Karpas-422 (cell line): ENCODE measurements around the gene MYZAP. TPM values are rescaled to one million over a fixed set of nuclear protein-coding genes. Genes with fewer than 3 reads are reported as not detected.
"Not testable (repeated sequence)": the region's sequence is repeated elsewhere in the genome, so short reads cannot be mapped to it uniquely, and the experiment has no call there.

Source experiments
- DNase-seq: peaks from one replicate; pipeline ENCODE4 v3.0.0-alpha.2; 2015
- H2AFZ ChIP-seq: fragments of 200-600 bp; sonication (generic); 2 replicates; pipeline ENCODE4 v1.6.1; 2014; ENCODE audit warnings: antibody characterized with exemption, low read length, mixed read lengths
- H3K27ac ChIP-seq: fragments of 200-600 bp; sonication (generic); 2 replicates; pipeline ENCODE4 v1.5.1; 2014; ENCODE audit warnings: mild to moderate bottlenecking, low read length, moderate library complexity
- H3K27me3 ChIP-seq: fragments of 200-600 bp; sonication (generic); 2 replicates; pipeline ENCODE4 v1.6.1; 2014; ENCODE audit warnings: low read length, mixed read lengths
- H3K36me3 ChIP-seq: fragments of 200-600 bp; sonication (generic); 2 replicates; pipeline ENCODE4 v1.6.1; 2014; ENCODE audit warnings: low read length, mixed read lengths; ENCODE audit not compliant: insufficient read depth
- H3K4me1 ChIP-seq: fragments of 200-600 bp; sonication (generic); 2 replicates; pipeline ENCODE4 v1.6.1; 2014; ENCODE audit warnings: mild to moderate bottlenecking, low read length, mixed read lengths
- H3K4me2 ChIP-seq: fragments of 200-600 bp; sonication (generic); 2 replicates; pipeline ENCODE4 v1.6.1; 2014; ENCODE audit warnings: low read length, low read depth, mild to moderate bottlenecking; ENCODE audit not compliant: poor library complexity, severe bottlenecking
- H3K4me3 ChIP-seq: fragments of 200-600 bp; sonication (generic); 2 replicates; pipeline ENCODE4 v1.5.1; 2014; ENCODE audit warnings: mild to moderate bottlenecking, antibody characterized with exemption, low read length, mixed read lengths
- H3K79me2 ChIP-seq: fragments of 200-600 bp; sonication (generic); 2 replicates; pipeline ENCODE4 v1.6.1; 2014; ENCODE audit warnings: mild to moderate bottlenecking, low read length, mixed read lengths
- H3K9ac ChIP-seq: fragments of 200-600 bp; sonication (generic); 2 replicates; pipeline ENCODE4 v1.6.0; 2014; ENCODE audit warnings: low read length
- H3K9me2 ChIP-seq: fragments of 200-600 bp; sonication (generic), shearing (Covaris generic); replicated peaks from 2 replicates; pipeline ENCODE4 v1.6.0; 2014; ENCODE audit warnings: mild to moderate bottlenecking, low read length, moderate library complexity; ENCODE audit not compliant: insufficient read depth
- H3K9me3 ChIP-seq: fragments of 300-700, 200-600 bp; sonication (generic); 2 replicates; pipeline ENCODE4 v1.6.1; 2014; ENCODE audit warnings: low read length, mixed read lengths
- H4K20me1 ChIP-seq: fragments of 200-600 bp; sonication (generic); 2 replicates; pipeline ENCODE4 v1.6.1; 2014; ENCODE audit warnings: mild to moderate bottlenecking, antibody characterized with exemption, low read length, low read depth; ENCODE audit not compliant: insufficient read depth
- total RNA-seq: library from RNA; depleted of rRNA; stranded (reverse); fragments of >200 nt; shearing (Covaris generic); gene quantifications from 2 replicates; pipeline ENCODE4 v1.2.3, GENCODE V29; 2014; ENCODE audit warnings: low replicate concordance

The MYZAP gene
- total RNA-seq, 1 experiment from 2014 or later, result not detected

DNA sequence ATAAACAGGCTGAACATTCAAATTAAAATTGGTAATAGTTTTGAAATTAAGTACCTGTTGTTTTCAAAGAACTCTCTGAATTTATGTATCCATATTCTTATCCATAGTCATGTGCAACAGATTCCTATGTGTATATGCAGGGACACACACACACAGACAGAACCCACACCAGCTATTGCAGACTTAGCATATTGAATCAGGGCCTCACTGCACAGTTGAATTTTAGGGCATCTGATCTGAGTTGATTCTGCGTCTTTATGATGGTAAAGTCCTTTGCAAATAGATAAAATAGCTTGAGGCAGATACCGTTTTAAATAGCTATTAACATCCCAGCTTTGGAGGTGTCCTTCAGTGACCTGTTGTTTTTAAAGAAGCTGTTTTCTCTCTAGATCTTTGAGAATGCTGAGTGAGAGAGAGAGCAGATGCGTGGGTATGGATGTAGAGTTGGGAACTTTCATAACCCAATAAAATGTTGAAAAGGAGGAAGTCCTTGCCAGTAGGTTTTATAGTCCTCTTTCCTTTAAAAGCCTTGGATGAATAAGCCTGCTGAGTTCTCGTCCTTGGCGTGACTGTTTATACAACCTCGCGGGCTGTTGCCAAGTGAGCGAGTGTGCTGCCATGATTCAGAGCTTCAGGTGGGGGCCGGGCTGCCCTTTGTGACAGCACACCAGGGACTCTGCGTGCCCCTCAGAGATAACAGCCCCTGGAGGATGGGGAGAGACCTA, 18.3 kb downstream of the MYZAP start:
- no peaks in the 10 kb centered on the region for H3K4me1 ChIP-seq
- H3K9me2 ChIP-seq, result no peaks in the 10 kb centered on the region
- no peak overlapping the region for H3K27ac ChIP-seq
- H3K36me3 ChIP-seq, result no peaks in the 10 kb centered on the region
- no peak overlapping the region for H3K4me3 ChIP-seq
- DNase-seq, result no peak
- H3K9me3 ChIP-seq, result no peaks in the 10 kb centered on the region
- no peak overlapping the region for H3K9ac ChIP-seq
- no peak overlapping the region for H2AFZ ChIP-seq
- no peaks in the 10 kb centered on the region for H3K79me2 ChIP-seq
- no peaks in the 10 kb centered on the region for H3K27me3 ChIP-seq
- no peaks in the 10 kb centered on the region for H4K20me1 ChIP-seq
- no peak overlapping the region for H3K4me2 ChIP-seq

DNA sequence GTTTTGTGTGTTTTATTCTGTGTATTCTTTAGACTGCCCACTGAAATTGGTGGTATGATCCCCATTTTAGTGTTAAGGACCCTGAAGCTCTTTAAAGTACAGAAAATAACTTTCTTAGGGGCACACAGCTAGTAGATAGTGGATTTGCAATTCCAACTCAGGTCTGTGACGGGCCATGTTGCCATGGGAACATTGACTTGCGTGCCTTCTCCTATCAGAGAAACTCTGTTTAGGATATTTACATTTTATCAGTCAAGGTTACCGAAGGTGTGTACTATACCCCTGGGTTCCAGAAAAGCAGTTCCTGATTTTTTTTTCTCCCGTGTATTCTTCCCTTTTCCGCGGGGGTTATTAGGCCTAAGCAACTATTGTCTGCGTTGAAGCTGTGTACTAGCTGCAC, 19.4 kb downstream of the MYZAP start:
- no peak overlapping the region for H3K9ac ChIP-seq
- H3K9me3 ChIP-seq, result no peaks in the 10 kb centered on the region
- H4K20me1 ChIP-seq, result no peaks in the 10 kb centered on the region
- H2AFZ ChIP-seq, result no peak overlapping the region
- DNase-seq, result no peak
- no peaks in the 10 kb centered on the region for H3K9me2 ChIP-seq
- H3K4me3 ChIP-seq, result no peak overlapping the region
- H3K27ac ChIP-seq, result no peak overlapping the region
- H3K79me2 ChIP-seq, result no peaks in the 10 kb centered on the region
- H3K4me1 ChIP-seq, result no peaks in the 10 kb centered on the region
- H3K4me2 ChIP-seq, result no peak overlapping the region
- no peaks in the 10 kb centered on the region for H3K27me3 ChIP-seq
- H3K36me3 ChIP-seq, result no peaks in the 10 kb centered on the region

DNA sequence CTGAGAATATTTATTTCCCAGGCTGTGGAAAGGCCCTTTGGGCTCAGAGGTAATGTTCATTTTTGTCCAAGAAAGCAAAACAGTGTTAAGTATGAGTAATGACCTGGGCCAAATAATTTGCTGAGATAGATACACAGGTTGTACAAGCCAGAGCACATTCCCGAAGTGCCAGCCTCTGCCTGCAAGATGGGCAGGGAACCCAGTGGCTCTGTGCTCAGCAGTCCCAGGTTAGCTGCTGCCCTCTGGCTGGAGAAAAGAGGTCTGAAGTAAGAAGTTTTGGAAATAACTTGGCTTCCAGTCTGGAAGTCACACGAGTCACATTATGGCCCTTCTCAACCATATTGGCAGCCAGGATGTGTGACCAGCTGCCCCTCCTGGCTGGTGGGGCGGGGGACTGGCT, 20.2 kb downstream of the MYZAP start:
- H3K9me2 ChIP-seq, result no peaks in the 10 kb centered on the region
- no peak overlapping the region for H2AFZ ChIP-seq
- no peak overlapping the region for H3K9ac ChIP-seq
- H3K4me3 ChIP-seq, result no peak overlapping the region
- no peaks in the 10 kb centered on the region for H3K79me2 ChIP-seq
- H3K4me2 ChIP-seq, result no peak overlapping the region
- no peaks in the 10 kb centered on the region for H3K27me3 ChIP-seq
- no peak overlapping the region for H3K27ac ChIP-seq
- no peak for DNase-seq
- no peaks in the 10 kb centered on the region for H4K20me1 ChIP-seq
- no peaks in the 10 kb centered on the region for H3K9me3 ChIP-seq
- no peaks in the 10 kb centered on the region for H3K4me1 ChIP-seq
- H3K36me3 ChIP-seq, result no peaks in the 10 kb centered on the region

DNA sequence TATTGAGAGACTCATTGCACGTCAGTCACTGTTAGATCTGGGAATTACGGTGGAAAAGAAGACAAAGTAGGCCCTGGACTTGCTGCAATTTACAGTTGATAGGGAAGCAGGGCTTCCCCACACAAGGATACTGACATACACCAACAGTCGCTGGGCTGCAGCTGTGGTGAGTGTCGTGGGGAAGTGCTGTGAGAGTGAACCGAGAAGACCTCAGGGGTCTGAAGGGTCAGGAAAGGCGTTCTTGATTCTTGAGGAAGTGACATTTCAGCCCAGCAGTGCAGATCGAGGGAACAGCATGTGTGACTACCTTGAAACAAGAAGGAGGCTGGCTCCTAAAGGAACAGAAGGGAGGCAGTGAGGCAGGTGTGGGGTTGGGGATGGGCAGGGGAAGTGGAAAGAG, 22.5 kb downstream of the MYZAP start:
- Histone ChIP-seq H3K9me2 (no peaks in the 10 kb centered on the region), H3K36me3 (no peaks in the 10 kb centered on the region), H3K9ac (no peak overlapping the region), H3K27me3 (no peaks in the 10 kb centered on the region), H2AFZ (no peak overlapping the region), H3K4me2 (no peak overlapping the region), H3K79me2 (no peaks in the 10 kb centered on the region), H4K20me1 (no peaks in the 10 kb centered on the region), H3K27ac (no peak overlapping the region), H3K4me1 (no peaks in the 10 kb centered on the region), H3K9me3 (no peaks in the 10 kb centered on the region), H3K4me3 (no peak overlapping the region)
- no peak for DNase-seq

DNA sequence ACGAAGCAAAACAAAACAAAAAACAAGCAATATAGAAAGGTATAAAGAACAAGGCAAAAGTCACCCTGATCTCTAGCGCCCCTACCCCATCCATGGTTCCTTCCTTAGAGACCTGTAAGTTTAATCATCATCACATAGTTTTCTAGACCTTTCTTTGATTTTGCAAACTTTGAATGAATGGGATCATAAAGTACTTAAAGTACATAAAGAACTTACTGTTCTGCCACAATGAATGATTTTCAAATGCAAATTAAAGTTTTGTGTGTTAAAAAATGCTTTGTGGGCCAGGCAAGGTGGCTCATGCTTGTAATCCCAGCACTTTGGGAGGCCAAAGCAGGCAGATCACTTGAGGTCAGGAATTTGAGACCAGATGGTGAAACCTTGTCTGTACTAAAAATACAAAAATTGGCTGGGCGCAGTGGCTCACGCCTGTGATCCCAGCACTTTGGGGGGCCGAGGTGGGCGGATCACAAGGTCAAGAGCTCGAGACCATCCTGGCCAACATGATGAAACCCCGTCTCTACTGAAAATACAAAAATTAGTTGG, 24.3 kb downstream of the MYZAP start:
- H3K27ac ChIP-seq, H3K4me2 ChIP-seq, H3K4me1 ChIP-seq, H2AFZ ChIP-seq, H3K9me2 ChIP-seq, H4K20me1 ChIP-seq, H3K27me3 ChIP-seq, H3K9me3 ChIP-seq, DNase-seq, H3K36me3 ChIP-seq, H3K4me3 ChIP-seq, H3K79me2 ChIP-seq, H3K9ac ChIP-seq: not testable (repeated sequence)

DNA sequence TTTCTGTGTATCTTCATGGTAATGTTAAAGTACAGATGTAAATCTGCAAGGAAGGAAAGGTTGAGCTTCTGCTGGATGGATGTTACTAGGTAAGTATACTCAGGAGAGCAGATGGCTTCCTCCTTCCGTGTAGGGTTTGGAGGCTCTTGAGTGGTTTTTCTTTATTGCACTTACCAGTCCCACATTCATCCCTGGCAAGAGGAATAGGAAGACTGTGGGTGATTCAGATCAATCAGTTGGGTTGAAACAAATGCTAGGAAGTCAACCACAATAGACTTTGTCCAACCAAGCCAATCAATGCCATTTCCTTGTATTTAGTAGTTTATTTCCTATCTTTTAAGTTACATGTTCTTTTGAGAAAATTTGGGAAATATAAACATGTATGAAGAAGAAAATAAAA, 26.6 kb downstream of the MYZAP start:
- H3K79me2 ChIP-seq, result no peaks in the 10 kb centered on the region
- no peak overlapping the region for H3K27ac ChIP-seq
- H3K27me3 ChIP-seq, result no peaks in the 10 kb centered on the region
- H3K4me1 ChIP-seq, result no peaks in the 10 kb centered on the region
- H3K9me2 ChIP-seq, result no peaks in the 10 kb centered on the region
- no peak overlapping the region for H3K9ac ChIP-seq
- no peaks in the 10 kb centered on the region for H3K36me3 ChIP-seq
- no peaks in the 10 kb centered on the region for H3K9me3 ChIP-seq
- no peak for DNase-seq
- no peak overlapping the region for H3K4me3 ChIP-seq
- no peaks in the 10 kb centered on the region for H4K20me1 ChIP-seq
- no peak overlapping the region for H3K4me2 ChIP-seq
- no peak overlapping the region for H2AFZ ChIP-seq

DNA sequence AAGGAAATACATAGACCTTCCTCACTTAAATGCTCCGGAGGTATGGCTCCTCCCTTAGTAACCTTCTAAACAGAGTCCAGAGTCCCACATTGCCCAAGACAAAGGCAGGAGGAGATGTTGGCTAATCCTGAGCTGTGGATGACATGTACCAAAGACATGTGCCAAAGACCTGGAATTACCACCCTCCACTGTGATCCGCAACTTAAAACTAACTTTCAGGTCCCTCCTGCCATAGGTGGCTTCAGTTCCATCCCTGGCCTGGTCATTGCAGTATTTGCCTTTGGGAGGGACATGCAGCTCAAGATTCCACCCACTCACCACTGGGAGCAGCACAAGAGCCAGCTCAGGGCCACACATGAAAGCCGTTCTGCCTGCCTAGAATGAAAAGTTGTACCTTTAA, 28.0 kb downstream of the MYZAP start:
- Histone ChIP-seq H3K79me2 (no peaks in the 10 kb centered on the region), H3K4me2 (no peak overlapping the region), H3K27ac (no peak overlapping the region), H3K36me3 (no peaks in the 10 kb centered on the region), H3K9ac (no peak overlapping the region), H3K4me3 (no peak overlapping the region), H4K20me1 (no peaks in the 10 kb centered on the region), H3K9me2 (no peaks in the 10 kb centered on the region), H3K9me3 (no peaks in the 10 kb centered on the region), H3K27me3 (no peaks in the 10 kb centered on the region), H2AFZ (no peak overlapping the region), H3K4me1 (no peaks in the 10 kb centered on the region)
- DNase-seq, result no peak

DNA sequence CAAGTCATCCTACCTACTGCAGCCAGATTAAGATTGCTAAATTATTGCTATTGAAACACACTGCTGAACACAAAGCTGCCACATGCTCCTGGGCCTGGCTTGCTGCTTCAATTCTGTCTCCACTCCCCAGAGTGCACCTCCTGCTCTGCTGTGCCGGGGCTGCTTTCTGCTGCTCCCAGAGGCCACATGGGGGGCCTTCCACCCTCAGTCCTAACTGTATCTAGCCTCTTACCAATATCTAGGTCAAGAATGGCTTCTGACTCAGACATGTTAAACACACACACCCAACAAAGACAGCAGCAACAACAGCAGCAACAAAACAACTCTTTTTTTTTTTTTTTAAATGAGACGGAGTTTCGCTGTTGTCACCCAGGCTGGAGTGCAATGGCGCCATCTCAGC, 33.0 kb downstream of the MYZAP start:
- no peak overlapping the region for H3K27ac ChIP-seq
- no peak for DNase-seq
- no peaks in the 10 kb centered on the region for H3K4me1 ChIP-seq
- no peak overlapping the region for H3K9ac ChIP-seq
- no peaks in the 10 kb centered on the region for H4K20me1 ChIP-seq
- no peaks in the 10 kb centered on the region for H3K79me2 ChIP-seq
- H3K9me2 ChIP-seq, result no peaks in the 10 kb centered on the region
- no peaks in the 10 kb centered on the region for H3K36me3 ChIP-seq
- H3K4me3 ChIP-seq, result no peak overlapping the region
- no peaks in the 10 kb centered on the region for H3K27me3 ChIP-seq
- H2AFZ ChIP-seq, result no peak overlapping the region
- H3K9me3 ChIP-seq, result no peaks in the 10 kb centered on the region
- H3K4me2 ChIP-seq, result no peak overlapping the region
